ENCODE data around the gene SORCS1.

SORCS1 gene

GRCh38 chr10:106903180-106903579, 261.3 kb downstream of the SORCS1 start:
- no peak for TF ChIP-seq CTCF (IDR thresholded peaks at IDR 0.05; ENCODE audit: low read depth, low read length)
- H3K4me3 ChIP-seq (replicated peaks in 1 of 2; ENCODE audit: low read depth in 2 of 2, low read length in 2 of 2): no peak overlapping the region

GRCh38 chr10:106900016-106900652, 264.4 kb downstream of the SORCS1 start:
- no peak overlapping the region for H3K4me3 ChIP-seq (replicated peaks in 1 of 2; ENCODE audit: low read depth in 2 of 2, low read length in 2 of 2)
- no peak for DNase-seq (ENCODE audit: low read depth in 2 of 2)
- TF ChIP-seq CTCF (IDR thresholded peaks at IDR 0.05; ENCODE audit: low read depth, low read length): no peak

More at GRCh38 chr10:106903180-106903579, 261.3 kb downstream of the SORCS1 start:
- DNase-seq (ENCODE audit: low read depth in 2 of 2): no peak

DNA sequence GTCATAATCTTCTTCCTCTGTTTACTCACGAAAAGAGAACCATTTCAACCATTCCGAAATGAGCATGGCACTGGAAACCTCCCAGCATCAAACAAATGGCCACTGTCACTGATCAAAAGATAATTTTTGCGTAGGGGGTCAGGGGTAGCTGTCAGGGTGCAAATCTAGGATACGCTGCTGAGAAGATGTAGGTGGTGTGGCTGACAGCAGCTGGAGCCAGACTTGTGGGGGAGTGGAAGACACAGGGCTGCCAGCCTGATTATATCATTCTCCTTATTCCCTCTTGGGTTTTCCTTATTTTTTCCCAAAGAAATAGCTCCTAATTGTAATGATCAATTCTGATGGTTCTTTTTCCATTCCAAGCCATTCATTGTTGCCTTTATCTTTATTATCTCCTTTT, 266.1 kb downstream of the SORCS1 start:
- no peak for TF ChIP-seq CTCF (IDR thresholded peaks at IDR 0.05; ENCODE audit: low read depth, low read length)
- DNase-seq (ENCODE audit: low read depth in 2 of 2): no peak
- no peak overlapping the region for H3K4me3 ChIP-seq (replicated peaks in 1 of 2; ENCODE audit: low read depth in 2 of 2, low read length in 2 of 2)

DNA sequence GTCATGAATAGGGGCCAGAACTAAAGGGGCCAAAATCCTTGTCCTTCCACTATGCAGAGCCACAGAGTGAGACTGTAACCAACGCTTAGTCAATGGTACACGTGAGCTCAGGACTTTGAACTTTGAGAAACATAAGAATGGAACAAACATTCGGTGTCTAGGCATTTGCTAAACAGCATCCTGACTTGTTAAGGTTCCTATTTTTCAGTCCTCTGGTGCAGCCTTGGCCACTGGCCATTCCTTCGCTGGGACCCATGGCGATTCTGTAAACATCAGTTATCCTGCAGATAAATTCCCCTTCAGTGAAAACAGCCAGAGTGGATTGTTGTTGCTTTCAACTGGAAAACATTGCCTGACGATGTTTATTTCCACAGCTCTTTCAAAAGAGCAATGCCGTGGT, 266.8 kb downstream of the SORCS1 start:
- DNase-seq (ENCODE audit: low read depth in 2 of 2): no peak
- no peak overlapping the region for H3K4me3 ChIP-seq (replicated peaks in 1 of 2; ENCODE audit: low read depth in 2 of 2, low read length in 2 of 2)
- TF ChIP-seq CTCF (IDR thresholded peaks at IDR 0.05; ENCODE audit: low read depth, low read length): no peak

GRCh38 chr10:106894692-106895091, 269.8 kb downstream of the SORCS1 start:
- H3K4me3 ChIP-seq (replicated peaks in 1 of 2; ENCODE audit: low read depth in 2 of 2, low read length in 2 of 2): no peak overlapping the region
- DNase-seq (ENCODE audit: low read depth in 2 of 2): no peak
- TF ChIP-seq CTCF (IDR thresholded peaks at IDR 0.05; ENCODE audit: low read depth, low read length): no peak

GRCh38 chr10:106877574-106877973, 286.9 kb downstream of the SORCS1 start:
- no peak overlapping the region for H3K4me3 ChIP-seq (replicated peaks in 1 of 2; ENCODE audit: low read depth in 2 of 2, low read length in 2 of 2)
- no peak for DNase-seq (ENCODE audit: low read depth in 2 of 2)
- TF ChIP-seq CTCF (IDR thresholded peaks at IDR 0.05; ENCODE audit: low read depth, low read length): no peak

- no peak for DNase-seq (ENCODE audit: low read depth in 2 of 2)
- H3K4me3 ChIP-seq (replicated peaks in 1 of 2; ENCODE audit: low read depth in 2 of 2, low read length in 2 of 2): no peak overlapping the region
- TF ChIP-seq CTCF (IDR thresholded peaks at IDR 0.05; ENCODE audit: low read depth, low read length): no peak
These were observed 290.0 kb downstream of the SORCS1 start for GRCh38 chr10:106874604-106874889.
